SK-N-MC (cell line): ENCODE measurements around the gene TLK2.

Source experiments
- EZH2 ChIP-seq: fragments of 200-600 bp; sonication (generic); IDR thresholded peaks from one replicate; pipeline ENCODE4 v1.6.1; 2017; ENCODE audit warnings: antibody characterized with exemption
- FOXP2 ChIP-seq: optimal IDR thresholded peaks from 2 replicates; pipeline ENCODE3; 2011; ENCODE audit warnings: mild to moderate bottlenecking, moderate library complexity; ENCODE audit not compliant: insufficient read depth; ENCODE audit errors: extremely low read length, control extremely low read depth
- POLR2AphosphoS5 ChIP-seq: IDR thresholded peaks from 2 replicates; pipeline ENCODE4 v1.6.1; 2012; ENCODE audit warnings: mild to moderate bottlenecking, low read depth, low read length, borderline replicate concordance

DNA sequence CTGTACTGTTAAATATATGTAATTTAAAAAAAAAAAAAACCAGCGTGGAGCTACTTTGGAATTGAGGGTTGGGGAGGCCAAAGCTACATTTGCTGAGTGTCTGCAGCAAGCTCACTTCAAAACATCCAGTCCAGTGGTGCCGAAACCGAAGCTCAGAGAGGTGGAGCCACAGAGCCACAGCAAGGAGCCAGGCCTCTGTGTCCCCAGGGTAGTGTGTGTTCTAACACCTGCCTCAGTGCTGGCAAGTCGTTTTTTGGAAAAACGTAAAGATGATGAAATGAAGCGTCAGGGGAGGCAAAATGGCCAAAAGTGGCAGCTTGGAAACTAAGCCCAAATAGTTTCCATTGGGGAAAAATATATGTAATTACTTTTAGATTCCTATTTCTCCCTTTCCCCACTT lies 112.7 kb downstream of the TLK2 start:
- no peak for TF ChIP-seq POLR2AphosphoS5
- no peak for TF ChIP-seq EZH2
- no peak for TF ChIP-seq FOXP2
